ENCODE data around the gene RAB3GAP2.
"Not testable (repeated sequence)": the region's sequence is repeated elsewhere in the genome, so short reads cannot be mapped to it uniquely, and the experiment has no call there.

RAB3GAP2 gene

DNA sequence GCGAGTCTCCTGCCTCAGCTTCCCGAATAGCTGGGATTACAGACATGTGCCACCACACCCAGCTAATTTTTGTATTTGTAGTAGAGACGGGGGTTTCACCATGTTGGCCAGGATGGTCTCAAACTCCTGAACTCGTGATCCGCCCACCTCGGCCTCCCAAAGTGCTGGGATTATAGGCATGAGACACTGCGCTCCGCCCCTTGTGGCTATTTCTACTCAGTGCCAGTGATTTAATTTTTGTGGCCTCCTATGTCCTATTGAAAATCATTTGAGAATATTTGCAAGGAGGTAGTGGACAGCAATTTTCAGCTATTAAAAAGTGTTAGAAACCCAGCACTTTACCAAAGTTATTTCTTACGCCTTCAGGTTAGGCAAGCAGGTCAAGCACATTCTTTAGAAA lies 36.0 kb downstream of the RAB3GAP2 start:
- not testable (repeated sequence) for DNase-seq (ENCODE audit: low spot score)

DNA sequence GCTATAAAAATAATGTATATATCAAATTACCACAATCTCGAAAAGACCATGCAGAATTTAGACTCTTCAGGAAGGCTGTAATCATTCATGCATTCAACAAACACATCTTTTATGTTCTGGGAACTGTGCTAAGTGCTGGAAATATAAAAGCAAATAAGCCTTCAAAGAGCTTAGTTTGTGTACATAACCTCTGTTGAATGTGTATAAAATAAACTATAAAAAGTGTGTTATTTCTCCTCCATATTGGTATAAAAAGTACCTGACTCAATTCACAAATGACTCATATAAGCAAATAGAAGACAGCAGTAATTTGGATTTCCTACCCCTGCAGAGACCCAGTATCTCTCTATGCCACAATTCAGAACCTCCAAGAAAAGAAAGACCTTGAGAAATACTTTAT lies 36.8 kb downstream of the RAB3GAP2 start:
- no peak for DNase-seq (ENCODE audit: low spot score)

DNA sequence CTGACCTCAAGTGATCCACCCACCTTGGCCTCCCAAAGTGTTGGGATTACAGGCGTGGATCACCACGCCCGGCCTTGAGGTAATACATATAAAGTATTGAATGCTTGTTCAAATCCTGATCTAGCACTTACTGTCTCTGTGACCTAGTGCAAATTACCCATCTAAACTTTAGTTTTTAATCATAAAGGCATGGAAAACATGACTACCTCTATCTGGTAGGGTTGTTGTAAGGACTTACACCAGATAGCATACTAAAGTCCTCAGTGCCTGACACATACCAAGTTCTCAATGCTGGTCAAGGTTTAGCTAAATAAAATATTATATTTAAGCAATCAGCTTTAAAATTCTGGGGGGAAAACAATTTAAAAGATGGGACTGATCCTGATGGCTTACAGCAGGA lies 38.3 kb downstream of the RAB3GAP2 start:
- no peak for DNase-seq (ENCODE audit: low spot score)

DNA sequence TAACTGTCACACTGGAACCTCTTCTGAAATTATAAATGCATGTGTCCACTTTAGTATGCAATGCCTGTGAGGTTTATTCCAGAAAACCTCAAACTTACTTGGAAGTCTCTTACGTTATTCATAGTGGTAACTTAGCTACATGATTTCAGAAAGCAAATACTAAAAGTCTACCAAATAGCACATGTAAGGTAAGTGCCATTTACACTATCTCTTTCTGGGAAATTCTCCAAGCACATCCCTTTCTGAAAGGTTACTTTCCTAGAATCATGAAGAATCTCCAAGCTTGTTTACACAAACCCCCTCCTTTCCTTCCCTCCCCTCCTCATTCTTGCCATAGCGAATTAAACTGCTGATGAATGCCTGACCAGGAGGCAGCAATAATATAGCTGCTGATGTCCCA lies 42.5 kb downstream of the RAB3GAP2 start:
- no peak for DNase-seq (ENCODE audit: low spot score)

DNA sequence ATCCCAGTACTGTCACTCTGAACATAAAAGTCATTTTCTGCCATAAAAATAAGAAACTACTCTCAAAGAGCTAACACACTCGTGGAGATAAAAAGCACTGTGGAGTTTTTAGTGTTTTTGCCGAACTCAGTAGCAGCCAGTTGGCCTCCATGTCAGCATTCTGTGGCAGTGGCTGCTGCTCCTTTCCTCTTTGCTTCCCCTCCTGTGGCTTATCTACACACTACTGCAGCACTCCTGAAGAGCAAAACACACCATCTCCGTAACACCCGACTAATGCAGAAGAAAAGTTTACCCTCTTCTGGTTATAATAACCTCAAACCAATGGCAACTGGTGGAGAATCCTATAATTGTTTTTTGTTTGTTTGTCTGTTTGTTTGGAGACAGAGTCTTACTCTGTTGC lies 44.9 kb downstream of the RAB3GAP2 start:
- no peak for DNase-seq (ENCODE audit: low spot score)

DNA sequence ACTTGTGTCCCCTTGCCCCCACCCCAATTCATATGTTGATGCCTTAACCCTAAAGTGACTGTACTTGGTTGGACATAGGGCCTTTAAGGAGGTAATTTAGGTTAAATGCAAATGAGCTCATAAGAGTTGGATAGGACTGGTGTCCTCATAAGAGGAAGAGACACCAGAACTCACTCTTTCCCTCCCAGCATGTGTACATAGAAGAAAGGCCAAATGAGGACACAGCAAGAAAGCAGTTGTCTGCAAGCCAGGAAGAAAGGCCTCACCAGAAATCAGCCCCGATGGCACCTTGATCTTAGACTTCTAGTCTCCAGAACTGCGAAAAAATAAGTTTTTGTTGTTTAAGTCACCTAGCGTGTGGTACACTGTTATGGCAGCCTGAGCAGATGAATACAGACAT lies 45.5 kb downstream of the RAB3GAP2 start:
- DNase-seq (ENCODE audit: low spot score), result no peak

DNA sequence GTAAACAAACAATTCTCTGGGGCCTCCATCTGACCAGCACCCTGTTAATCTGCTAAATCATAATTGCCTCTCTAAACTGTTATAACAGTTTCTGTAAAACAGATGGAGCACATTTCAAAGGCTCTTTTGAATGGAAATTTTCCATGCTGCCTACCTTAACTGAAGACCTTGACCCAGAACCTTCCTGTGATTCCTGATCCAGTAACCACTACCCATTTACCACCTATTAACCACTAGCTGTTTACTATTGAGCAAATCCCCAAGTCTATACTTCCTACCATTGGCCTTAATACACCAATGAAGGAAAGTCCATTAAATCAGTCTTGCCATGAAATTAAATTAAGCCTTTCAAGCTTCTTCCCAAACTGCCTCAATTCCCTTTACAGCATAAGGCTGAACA lies 46.3 kb downstream of the RAB3GAP2 start:
- DNase-seq (ENCODE audit: low spot score), result no peak

DNA sequence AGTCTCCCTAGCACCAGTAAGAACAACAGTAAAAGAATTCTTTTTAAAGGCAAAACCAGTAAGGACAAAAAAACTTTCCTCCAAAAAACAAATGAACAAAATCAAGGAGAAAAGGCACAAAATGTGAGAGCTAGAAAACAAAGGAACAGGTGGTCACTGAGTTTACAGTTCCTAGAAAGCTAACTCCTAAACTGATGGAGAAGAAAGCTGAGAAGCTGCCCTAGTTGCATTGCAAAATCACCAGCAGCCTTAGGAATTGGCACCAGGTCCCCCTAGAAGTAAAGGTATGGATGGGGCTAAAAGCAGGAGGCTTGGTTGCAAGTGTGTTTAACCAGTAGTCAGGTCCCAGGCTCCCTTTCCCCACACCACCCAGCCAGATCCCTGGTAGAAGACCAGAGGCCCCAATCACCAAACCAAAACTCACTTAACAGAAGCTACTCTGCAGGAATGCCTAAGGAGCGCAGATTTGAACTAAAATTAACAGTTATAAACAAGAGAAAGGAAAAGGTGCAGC lies 47.6 kb downstream of the RAB3GAP2 start:
- DNase-seq (ENCODE audit: low spot score), result no peak

DNA sequence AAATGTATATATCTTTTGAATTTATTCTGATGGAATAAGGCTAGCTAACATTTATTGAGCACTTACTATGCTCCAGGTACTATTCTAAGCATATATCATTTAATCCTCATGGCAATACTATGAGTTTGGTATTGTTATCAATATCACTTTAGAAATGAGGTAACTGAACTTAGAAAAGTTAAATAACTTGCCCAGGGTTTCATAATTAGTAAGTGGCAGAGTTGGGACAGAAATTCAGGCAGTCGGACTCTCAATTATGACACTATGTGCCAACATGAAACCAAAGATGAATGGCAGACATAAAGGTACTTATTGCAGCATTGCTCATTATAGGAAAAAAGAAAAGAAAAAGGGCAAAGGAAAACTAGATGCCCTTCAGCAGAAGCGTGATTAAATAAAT lies 48.2 kb downstream of the RAB3GAP2 start:
- DNase-seq (ENCODE audit: low spot score), result no peak

DNA sequence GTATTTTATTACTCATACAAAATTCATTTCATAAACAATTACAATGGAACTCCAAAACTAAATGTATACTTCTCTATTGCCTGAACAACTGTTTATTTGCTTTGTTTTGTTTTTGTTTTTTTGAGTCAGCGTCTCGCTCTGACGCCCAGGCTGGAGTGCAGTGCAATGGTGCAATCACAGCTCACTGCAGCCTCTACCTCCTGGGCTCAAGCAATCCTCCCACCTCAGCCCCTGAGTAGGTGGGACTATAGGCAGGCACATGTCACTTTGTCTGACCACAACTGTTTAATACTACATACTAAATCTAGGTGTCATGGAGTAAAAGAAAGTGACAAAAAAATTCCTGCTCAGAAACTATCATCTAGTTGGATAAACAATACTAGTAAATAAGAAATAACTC lies 49.3 kb downstream of the RAB3GAP2 start:
- DNase-seq (ENCODE audit: low spot score), result peak; percentile 3

DNA sequence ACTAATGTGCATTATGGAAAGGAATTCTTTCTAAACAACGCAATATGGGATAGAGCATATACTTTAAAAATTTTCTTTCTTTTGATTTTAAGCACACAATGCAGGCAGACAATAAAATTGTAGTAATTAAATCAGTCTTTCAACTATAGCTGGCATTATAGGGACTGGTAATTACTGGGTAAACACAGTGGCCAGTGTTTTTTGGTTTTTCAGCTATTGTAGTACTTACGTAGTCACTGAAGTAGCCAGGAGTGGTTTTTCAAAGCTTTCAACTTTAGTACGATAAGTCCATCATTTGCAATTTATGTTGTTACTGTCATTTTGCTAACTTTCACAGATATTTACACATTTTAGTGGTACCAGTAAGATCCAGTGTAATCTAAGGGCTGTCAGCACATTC lies 50.6 kb downstream of the RAB3GAP2 start:
- no peak for DNase-seq (ENCODE audit: low spot score)

DNA sequence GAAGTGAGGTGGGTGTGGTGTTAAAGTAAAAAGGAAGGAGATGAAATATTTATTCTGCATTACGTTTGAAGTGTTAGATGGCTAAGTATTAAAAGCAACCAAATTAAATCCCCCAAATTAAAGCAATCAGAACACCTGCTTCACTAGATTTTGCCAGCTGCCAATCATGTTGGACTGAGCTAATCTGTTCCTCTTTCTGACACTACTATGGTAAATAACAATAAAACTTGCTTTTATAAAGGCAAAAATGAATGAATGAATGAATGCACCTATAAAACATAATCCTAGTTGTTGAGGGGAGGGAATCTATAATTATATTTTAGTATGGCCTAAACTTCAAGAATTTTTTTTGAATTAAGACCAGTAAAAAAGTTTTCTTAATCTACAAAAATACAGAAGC lies 51.0 kb downstream of the RAB3GAP2 start:
- no peak for DNase-seq (ENCODE audit: low spot score)

DNA sequence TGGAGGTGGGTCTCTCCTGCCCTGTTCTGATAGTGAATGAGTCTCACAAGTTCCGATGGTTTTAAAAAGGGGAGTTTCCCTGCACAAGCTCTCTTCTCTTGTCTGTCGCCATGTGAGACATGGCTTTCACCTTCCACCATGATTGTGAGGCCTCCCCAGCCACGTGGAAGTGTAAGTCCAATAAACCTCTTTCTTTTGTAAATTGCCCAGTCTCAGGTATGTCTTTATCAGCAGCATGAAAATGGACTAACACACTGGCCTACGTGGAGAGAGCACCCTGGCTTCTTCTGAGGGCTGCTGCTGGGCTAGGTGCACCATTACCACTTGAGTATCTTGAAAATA lies 51.6 kb downstream of the RAB3GAP2 start:
- not testable (repeated sequence) for DNase-seq (ENCODE audit: low spot score)

DNA sequence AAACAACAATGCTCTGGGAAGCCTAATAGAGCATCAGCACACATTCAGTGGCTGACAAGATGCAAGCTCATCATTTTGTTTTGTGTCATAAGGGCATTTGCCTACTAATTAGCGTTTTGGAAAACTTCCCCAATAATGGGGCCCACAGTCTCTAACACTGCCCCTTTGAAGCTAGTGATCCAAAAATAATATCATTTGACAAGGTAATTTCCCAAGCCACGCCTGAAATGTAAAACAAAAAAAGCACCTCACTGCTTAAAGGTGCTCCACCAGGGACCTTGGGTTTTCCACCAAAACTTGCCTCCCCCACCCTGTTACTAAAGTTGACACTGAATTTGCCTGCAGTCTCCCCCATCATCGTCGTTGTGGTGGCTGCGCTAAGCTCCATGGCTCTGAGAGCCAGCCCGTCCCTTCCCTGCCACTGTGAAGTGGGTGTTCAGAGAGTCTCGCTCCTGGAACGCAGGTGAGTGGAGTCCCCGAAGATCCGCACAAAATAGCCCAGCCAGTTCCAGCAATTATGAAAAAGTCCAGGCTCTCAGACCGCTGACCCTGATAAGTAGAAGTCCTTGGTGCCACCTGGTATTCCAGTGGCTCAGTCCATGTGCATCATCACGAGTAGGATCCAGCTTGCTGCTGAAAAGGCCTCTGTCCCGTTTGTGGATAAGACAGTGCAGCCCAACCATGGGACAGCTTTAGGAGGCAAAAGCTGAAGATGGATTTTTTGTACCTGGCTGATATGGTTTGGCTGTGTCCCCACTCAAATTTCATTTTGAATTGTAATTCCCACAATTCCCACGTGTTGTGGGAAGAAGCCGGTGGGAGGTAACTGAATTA lies 52.2 kb downstream of the RAB3GAP2 start:
- DNase-seq (ENCODE audit: low spot score), result no peak

DNA sequence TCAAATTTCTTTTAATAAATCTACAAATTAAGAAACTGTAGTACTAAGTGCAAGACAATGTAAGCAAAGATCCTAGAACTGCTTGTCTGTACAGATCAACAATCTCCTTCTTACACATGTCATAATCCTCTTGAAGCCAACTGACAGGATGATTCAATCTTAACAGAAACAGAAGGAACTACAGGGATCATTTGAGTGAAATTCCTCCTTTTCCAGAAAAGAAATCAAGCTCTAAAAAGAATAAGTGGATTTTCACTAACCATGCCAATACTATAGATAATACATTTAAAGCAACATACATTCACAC lies 53.2 kb downstream of the RAB3GAP2 start:
- no peak for DNase-seq (ENCODE audit: low spot score)

DNA sequence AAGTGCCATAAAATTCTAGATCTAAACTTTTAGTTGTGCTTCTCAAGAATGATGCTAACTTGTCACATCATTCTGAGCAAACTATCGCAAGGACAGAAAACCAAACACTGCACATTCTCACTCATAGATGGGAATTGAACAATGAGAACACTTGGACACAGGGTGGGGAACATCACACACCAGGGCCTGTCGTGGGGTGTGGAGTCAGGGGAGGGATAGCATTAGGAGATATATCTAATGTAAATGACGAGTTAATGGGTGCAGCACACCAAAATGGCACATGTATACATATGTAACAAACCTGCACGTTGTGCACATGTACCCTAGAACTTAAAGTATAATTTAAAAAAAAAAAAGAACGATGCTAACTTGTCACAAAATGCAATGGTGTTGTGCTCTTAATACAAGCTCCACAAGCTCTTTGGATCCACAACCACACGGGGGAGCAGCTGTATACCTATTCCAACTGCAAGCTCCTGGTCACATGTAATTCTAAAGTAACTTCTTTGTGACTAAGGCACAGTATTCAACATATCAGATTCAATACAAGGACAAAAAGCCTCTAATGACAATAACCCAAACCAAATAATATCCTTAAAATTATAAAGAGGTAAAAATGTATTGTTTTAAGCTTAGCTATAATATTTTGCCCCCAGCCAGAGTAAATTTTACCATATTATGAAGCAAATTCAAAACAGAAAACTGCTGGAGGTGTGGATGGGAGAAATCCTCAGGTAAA lies 53.7 kb downstream of the RAB3GAP2 start:
- DNase-seq (ENCODE audit: low spot score), result peak; percentile 62

DNA sequence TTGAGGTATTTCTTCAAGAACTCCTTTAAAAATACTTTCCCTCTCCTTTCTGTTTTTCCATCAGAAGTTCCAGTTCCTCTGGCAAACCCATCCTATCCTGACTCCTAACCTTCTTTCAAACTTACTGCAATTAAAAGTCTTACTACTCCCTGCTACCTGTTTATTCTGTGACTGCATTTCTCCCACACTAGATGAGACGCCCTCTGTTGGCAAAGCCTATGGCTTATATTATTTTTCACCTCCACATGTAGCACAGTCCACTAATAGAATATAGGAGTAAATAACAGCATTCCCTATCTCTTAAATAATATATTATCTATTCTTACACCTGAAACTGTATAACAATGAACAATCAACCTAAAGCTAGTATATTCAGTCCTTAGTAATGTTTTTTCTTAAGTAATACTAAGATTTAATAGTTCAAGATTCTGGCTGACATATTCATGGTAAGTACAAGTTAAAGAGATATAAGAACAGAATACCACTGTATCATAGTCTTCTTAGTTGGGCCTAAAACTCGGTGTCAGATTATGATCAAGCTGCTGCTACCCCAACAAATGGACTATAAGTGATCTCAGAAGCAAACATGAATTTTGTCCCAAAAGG lies 54.8 kb downstream of the RAB3GAP2 start:
- DNase-seq (ENCODE audit: low spot score), result peak; percentile 20

DNA sequence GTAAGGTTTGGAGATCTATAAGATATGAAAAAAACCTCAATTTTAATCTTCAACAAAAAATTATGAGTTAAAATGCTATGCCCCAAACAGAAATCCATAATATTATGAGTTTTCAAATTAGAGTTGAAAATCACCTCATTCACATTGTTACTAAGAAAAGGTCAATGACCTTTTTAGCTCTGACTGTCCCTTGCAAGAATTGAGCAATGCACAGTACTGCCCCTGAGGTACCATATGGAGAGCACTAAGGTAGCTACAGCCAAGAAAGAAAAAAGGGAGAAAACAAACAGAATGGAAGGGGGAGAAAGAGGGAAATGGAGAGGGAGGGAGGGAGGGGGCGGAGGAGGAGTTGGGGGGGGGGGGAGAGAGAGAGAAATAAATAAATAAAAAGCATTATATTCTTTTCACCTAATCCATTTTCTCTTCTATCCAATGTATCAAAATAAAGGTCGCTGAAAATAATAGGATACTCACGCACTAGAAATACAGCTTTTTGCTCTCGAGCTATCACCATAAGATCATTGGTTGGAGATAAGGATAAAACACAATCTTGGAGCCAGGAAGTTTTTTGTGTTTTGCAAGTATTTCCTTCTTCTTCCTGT lies 58.8 kb downstream of the RAB3GAP2 start:
- DNase-seq (ENCODE audit: low spot score), result no peak

DNA sequence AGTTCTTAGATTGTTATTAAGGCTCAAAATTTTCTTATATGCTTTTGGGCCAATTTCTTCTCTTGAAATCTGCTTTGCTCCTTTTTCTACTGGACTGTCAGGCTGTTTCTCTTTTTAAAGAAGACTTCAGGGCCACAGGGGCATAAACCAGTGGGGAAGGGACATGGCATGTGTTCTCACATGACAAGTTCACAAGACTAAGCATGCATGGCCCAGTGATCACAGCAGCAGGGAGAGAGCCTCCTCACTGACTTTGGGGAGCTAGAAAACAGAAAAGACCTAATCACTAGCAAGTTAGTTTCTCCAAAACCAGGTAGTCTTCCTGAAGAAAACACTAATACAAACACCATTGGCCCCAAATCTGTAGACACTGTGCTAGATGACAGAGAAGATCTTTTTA lies 64.8 kb downstream of the RAB3GAP2 start:
- no peak for DNase-seq (ENCODE audit: low spot score)

DNA sequence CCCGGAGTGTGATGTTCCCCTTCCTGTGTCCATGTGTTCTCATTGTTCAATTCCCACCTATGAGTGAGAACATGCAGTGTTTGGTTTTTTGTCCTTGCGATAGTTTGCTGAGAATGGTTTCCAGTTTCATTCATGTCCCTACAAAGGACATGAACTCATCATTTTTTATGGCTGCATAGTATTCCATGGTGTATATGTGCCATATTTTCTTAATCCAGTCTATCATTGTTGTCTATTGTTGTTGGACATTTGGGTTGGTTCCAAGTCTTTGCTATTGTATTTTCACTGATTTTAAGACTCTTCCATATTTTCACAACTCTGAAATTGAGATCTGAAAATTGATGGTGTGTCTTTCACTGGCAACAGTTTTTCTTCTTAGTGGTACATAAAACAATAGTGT lies 67.5 kb downstream of the RAB3GAP2 start:
- DNase-seq (ENCODE audit: low spot score), result not testable (repeated sequence)

DNA sequence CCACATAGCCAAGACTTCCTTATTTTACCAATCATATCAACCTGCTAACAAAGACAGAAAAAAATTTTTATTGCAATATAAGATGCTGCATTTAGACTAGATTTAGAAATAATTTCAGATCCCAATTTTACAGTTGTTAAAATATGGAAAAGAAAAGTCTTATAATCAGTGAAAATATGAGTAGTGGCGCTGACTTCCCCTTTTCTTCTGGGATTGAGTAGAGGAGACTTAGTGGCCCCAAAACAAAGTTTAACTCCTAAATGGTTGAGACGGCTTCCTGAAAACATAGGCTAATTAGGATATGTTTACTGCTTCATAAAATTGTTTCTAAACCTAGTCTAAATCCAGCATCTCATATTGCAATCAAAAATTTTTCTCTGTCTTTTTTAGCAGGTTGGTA lies 68.4 kb downstream of the RAB3GAP2 start:
- DNase-seq (ENCODE audit: low spot score), result no peak

DNA sequence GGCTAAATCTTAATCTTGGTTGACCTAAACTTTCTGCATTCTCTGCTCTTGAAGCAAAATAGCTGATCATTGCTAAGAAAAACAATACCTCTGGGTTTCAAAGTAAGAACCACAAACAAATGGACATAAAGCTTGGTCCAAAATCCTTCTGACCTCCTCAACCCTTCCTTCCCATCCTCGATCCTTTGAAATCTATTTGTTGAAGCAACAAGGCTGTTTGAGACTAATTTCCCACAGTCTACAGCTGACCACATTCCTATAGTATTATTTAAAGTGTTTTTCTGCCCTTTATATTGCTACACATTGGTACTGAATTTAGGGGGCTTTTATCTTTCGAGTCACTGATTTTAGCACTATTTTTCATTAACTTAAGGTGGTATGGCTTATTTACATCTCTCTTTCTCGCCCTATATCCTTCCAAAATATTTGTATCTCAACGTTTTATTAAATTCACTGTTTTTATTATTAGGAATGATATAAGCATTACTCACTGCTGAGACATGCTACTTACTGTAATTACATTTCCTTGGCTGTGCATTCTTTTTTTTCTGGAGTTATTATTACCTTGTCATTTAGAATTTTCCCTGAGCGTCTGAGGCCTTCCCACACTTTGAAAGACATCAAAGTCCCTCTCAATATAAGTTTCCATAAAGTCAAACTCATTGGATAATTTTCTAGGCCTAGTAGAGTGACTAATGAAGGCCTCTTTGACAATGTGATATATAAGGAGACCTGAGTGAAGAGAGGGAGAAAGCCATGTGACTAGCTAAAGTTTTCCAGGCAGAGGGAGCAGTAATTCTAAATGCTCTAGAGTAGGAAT lies 73.9 kb downstream of the RAB3GAP2 start:
- DNase-seq (ENCODE audit: low spot score), result no peak

All from kidney tubule cell (primary cell).